Left ventricle myocardium superior (tissue), 1 donor: Measurements from ENCODE around the gene PSD4. TPM values are rescaled to one million over a fixed set of nuclear protein-coding genes. Genes with fewer than 3 reads are reported as not detected.
"Not testable (repeated sequence)": the region's sequence is repeated elsewhere in the genome, so short reads cannot be mapped to it uniquely, and the experiment has no call there.

Source experiments
- ATAC-seq: fragments of 200-7000 bp; cut with Tn5 transposase; one replicate; pipeline ENCODE4 v1.9.1; 2020; ENCODE audit warnings: mild to moderate bottlenecking, moderate library complexity
- DNase-seq: peaks from one replicate; pipeline ENCODE4 v3.0.0-alpha.2; 2020
- intact Hi-C: fragments of 100-400 bp; cut with micrococcal nuclease; formaldehyde crosslinking; loops from one replicate; pipeline ENCODE4 v1.11.0; 2022
- total RNA-seq: library from RNA; stranded (reverse); fragmentation: NEBNext Ultra II Directional; extraction: Animal tissue kit (Norgen Biotek cat#: 25700); gene quantifications from one replicate; pipeline ENCODE4 v1.2.1, GENCODE V29; 2021
- donor health status: DM: no; HTN: yes; CAD: no; lungs with severe emphysema.

Gene PSD4
- total RNA-seq, 1 donor from 2014 or later, result 2.9 TPM

DNA sequence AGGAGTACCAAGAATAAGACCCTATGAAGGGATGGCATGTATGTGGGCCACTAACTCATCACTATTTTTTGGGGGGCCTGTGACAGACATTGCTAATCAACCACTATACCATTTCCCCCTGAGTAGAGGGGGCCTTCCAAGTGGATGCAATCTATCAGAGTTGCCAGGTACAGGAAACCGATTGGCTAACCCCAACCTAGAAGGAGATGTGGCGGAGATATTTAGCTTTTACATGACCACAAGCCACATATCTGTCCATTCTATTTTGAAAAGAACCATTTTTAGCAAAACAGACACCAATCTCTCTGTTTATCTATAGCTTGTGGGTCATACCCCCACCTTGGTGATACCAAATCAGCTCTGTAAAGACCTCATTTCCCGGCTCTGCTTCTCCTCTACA lies 53.9 kb downstream of the PSD4 start:
- ATAC-seq, result no peak
- intact Hi-C loops, result no loop called here
- no peak for DNase-seq

DNA sequence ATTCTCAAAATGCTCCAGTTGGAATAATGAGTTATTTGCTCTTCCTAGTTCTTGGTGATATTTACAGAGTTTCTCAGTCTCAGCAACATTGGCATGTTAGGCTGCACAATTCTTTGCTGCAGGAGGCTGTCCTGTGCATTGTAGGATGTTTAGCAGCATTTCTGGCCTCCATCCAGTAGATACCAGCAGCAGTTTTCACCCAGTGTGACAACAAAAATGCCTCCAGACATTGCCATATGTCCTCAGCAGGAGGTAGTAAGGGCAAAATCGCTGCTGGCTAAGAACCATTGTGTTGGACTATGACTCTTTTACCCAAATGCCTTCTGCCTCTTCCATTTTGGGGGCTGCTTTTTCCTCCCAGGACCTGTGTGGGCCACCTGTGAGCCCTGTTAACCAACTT lies 54.6 kb downstream of the PSD4 start:
- intact Hi-C loops, result no loop called here
- ATAC-seq, result no peak

DNA sequence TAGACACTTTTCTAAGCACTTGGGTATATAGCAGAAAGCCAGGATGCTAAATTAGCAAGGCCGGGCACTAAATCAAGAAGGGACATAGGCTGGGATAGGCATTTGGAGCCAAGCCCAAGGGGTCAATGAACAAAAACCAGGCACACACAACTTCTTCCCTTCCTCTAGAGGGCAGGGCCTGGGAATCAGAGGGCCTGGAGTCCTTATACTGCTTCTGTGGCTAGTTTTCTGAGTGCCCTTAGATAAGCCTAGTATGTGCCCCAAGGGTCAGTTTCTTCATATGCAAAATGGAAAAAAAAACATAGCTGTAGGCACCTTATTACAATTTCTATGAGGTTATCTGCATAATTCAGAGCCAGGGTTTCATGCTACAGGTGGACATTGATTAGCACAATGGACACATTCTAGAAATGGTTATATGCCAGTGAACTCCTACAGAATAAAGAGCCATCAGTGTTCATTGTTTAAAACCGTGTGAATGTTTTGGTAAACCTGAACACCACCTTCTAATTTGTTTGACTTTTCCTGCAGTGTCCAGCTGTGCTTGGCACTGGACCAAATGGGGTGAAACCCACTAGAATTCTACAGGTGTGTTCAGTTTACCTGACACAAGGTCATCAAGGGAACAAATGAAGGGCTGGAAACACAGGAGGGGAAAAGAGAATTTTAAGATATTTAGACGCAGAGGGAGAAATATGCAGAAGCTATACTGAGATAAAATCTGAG lies 55.4 kb downstream of the PSD4 start:
- DNase-seq (no peak), ATAC-seq (no peak)
- intact Hi-C loops, result no loop called here

More for the DNA sequence above, 54.6 kb downstream of the PSD4 start:
- no peak for DNase-seq

- ATAC-seq (no peak), DNase-seq (no peak)
- intact Hi-C loops, result no loop called here
Measured at GRCh38 chr2:113229795-113230194, 56.0 kb downstream of the PSD4 start.

DNA sequence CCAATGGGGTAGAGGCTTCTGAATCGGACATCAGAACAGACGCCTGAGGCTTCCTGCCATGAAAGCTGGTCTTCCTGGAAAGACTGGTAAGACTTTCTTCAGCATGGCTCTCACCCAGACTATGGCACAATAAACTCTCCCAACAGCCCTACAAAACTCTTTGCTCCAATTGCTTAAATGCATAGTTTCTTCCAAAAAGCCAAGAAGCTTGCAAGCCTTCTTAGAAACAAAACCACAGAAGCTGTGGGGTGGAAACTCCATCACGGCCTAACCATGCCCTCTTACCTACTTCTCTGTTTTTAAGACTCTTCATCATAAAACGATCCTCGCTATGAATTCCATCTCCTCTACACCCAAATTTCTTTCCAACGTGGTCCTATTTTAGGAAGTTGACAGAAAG lies 56.8 kb downstream of the PSD4 start:
- intact Hi-C loops, result no loop called here
- ATAC-seq (no peak), DNase-seq (no peak)

DNA sequence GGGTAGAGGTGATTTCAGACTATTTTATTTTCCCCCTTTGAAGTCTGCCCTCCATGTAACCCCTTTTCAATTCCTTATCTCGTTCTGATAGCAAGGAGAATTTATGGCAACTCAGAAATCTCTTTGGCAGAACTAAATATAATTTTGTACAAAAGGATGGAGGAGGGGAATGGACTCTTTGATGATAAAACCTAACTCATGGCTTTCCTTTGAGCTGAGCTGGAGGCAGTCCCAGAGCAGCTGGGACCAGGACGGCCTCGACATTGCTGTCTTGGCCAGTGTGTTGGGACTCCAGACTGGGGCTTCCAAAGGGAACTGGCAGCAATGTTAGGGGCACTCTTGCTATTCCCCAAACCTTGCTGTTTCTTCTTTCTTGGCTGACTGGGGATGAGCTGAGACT lies 57.3 kb downstream of the PSD4 start:
- ATAC-seq (peak; percentile 57), DNase-seq (no peak)
- intact Hi-C loops, result no loop called here

- intact Hi-C loops, result no loop called here
- no peak for DNase-seq
- ATAC-seq, result no peak
Measured at GRCh38 chr2:113232123-113232522, 58.4 kb downstream of the PSD4 start.

- DNase-seq (no peak), ATAC-seq (no peak)
- intact Hi-C loops, result no loop called here
Measured at GRCh38 chr2:113232740-113233139, 59.0 kb downstream of the PSD4 start.

DNA sequence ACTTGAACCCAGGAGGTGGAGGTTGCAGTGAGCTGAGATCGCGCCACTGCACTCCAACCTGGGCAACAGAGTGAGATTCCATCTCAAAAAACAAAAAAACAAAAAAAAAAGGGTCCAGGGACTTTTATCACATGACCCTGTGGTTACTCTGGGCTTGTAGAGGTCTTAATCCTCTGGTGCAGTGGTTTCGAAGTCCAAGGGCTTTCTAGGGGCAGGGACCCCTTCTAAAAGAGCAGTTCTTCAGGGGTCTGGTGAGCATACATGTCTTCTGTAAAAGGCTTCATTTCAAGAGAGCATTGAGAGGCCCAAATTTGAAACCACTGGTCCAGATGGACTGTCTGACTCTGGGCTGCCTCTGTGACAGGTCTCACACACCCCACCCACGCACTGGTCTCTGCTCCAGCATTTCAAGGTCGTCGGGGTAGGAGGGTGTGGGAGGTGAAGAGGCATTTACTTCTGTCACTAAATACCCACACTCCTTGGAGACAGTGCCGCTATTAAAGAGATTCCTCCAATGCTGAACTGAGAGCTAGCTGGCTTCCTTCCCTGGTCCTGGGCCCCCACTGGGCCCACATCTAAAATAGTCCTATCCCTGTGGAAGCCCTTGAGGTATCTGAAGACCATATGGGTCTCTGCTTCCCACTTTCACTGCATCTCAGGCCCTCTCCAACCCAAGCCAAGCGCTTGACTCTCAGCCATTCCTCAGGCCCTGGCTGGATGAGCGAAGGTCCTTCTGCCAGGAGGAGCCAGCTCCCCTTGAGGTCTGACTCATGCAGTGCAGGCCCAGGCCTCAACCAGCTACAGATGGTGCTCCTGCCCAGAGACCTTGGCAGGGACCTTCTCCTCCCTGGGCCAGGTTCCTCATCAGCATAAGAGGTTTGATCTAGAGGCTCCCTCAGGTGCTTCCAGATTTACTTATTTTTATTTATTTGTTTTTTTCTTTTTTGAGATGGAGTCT lies 60.1 kb downstream of the PSD4 start:
- ATAC-seq, result peak; percentile 7
- intact Hi-C loops, result no loop called here
- DNase-seq, result peak; percentile 47

GRCh38 chr2:113234721-113235346 lies 61.1 kb downstream of the PSD4 start:
- ATAC-seq, result no peak
- intact Hi-C loops, result no loop called here
- no peak for DNase-seq

GRCh38 chr2:113235347-113236226 lies 61.8 kb downstream of the PSD4 start:
- DNase-seq, result peak; percentile 55

GRCh38 chr2:113236367-113237159 lies 62.8 kb downstream of the PSD4 start:
- intact Hi-C loops, result no loop called here
- DNase-seq (no peak), ATAC-seq (no peak)

More at GRCh38 chr2:113235347-113236226, 61.8 kb downstream of the PSD4 start:
- peak; percentile 66 for ATAC-seq
- intact Hi-C loops, result not testable (repeated sequence)

DNA sequence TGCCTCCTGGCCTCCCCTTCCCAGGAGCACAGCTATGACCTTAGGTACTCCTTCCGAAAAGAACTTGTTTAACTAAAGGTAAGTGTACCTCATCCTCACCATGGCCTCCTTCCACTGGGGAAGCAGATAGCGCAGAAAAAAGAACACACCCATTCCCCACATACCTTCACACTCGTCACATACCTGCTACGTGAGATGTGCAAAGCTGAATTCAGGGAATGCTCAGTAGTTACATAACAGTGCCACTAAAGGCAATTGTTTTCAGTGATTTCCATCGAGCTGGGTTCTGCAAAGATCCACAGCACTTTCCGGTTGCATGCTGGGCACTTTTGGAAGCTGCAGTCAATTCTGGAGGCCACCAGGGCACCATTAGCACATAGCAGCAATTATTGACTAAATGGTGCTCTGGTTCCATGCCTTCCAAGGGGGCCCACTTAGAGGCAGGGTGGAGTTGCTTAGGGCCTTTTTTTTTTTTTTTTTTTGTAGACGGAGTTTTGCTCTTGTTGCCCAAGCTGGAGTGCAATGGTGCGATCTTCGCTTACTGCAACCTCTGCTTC lies 63.9 kb downstream of the PSD4 start:
- ATAC-seq (no peak), DNase-seq (no peak)
- intact Hi-C loops, result no loop called here

DNA sequence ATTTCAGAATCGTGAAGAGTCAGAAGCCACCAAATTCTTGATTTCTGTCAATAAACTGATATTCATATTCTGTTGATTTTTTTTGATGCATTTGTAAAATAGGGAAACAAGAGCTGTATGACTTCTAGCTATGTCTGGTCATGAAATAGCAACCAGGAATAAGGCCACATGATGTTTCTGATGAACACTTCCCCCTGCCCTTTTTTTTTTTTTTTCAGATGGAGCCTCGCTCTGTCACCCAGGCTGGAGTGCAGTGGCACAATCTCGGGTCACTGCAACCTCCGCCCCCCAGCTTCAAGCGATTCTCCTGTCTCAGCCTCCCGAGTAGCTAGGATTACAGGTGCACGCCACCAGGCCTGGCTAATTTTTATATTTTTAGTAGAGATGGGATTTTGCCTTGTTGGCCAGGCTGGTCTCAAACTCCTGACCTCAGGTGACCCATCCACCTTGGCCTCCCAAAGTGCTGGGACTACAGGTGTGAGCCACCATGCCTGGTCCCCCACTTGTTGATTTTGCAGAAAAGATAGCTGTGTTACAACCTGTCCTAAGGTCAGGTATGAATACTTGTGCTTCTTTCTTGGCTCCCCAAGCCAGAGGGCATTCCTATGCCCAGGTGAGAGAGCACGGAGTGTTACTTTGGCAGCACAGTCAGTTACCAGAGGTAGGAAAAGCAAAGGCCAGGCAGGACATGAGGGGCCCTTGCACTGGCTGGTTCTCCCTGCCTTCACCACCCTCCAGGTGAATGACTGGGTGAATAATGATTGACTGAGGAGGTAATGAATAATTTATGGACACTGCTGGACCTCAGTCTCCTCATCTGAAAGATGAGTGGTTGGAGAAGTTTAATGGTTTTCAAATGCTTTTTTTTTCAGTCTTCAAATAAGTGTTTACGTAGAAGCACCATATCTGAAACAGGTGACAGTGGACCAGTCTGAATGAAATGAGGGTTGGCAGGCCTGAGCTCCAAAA lies 65.4 kb downstream of the PSD4 start:
- ATAC-seq, result no peak

GRCh38 chr2:113240150-113240914 lies 66.6 kb downstream of the PSD4 start:
- DNase-seq (peak; percentile 95), ATAC-seq (peak; percentile 81)
- intact Hi-C loops, result loop anchor here (10.0 kb wide), 1 partner anchor 124 kb away; no protein-coding TSS in a partner anchor

More for the DNA sequence above, 65.4 kb downstream of the PSD4 start:
- intact Hi-C loops, result no loop called here
- no peak for DNase-seq
